Left forelimb (tissue), 1 donor: ENCODE measurements around the gene SLCO4A1.

Experiments used
- DNase-seq: peaks from one replicate; pipeline ENCODE4 v3.0.0-alpha.2; 2018; ENCODE audit warnings: low spot score

Gene SLCO4A1

GRCh38 chr20:62652041-62652893, 10.0 kb downstream of the SLCO4A1 start:
- peak; percentile 94 for DNase-seq

GRCh38 chr20:62652894-62653305, 10.6 kb downstream of the SLCO4A1 start:
- DNase-seq = no peak

GRCh38 chr20:62653373-62653772, 11.1 kb downstream of the SLCO4A1 start:
- no peak for DNase-seq

GRCh38 chr20:62653951-62654685, 11.8 kb downstream of the SLCO4A1 start:
- no peak for DNase-seq

- DNase-seq = no peak
These were observed 13.2 kb downstream of the SLCO4A1 start for GRCh38 chr20:62655282-62656196.

GRCh38 chr20:62656197-62656918, 14.1 kb downstream of the SLCO4A1 start:
- no peak for DNase-seq

GRCh38 chr20:62656919-62657588, 14.8 kb downstream of the SLCO4A1 start:
- DNase-seq = no peak

- DNase-seq = no peak
These were observed 15.3 kb downstream of the SLCO4A1 start for GRCh38 chr20:62657589-62657942.

GRCh38 chr20:62657956-62658355, 15.7 kb downstream of the SLCO4A1 start:
- no peak for DNase-seq

- DNase-seq = no peak
These were observed 16.4 kb downstream of the SLCO4A1 start for GRCh38 chr20:62658593-62659178.

- DNase-seq = no peak
These were observed 17.4 kb downstream of the SLCO4A1 start for GRCh38 chr20:62659488-62660239.

GRCh38 chr20:62660240-62660615, 17.9 kb downstream of the SLCO4A1 start:
- DNase-seq = no peak

- DNase-seq = no peak
These were observed 18.5 kb downstream of the SLCO4A1 start for GRCh38 chr20:62660768-62661167.

- no peak for DNase-seq
These were observed 19.3 kb downstream of the SLCO4A1 start for GRCh38 chr20:62661647-62662046.

GRCh38 chr20:62662422-62662821, 20.1 kb downstream of the SLCO4A1 start:
- DNase-seq = no peak

GRCh38 chr20:62663145-62664018, 21.1 kb downstream of the SLCO4A1 start:
- DNase-seq = no peak

GRCh38 chr20:62664019-62664971, 22.0 kb downstream of the SLCO4A1 start:
- DNase-seq = no peak
